SK-N-SH treated with all-trans-retinoic acid at 6 μM for 48 hours (cell line): ENCODE results near the gene CCL4.

ENCODE experiments used
- ATAC-seq: fragments of 200-7000 bp; cut with Tn5 transposase; 3 replicates; pipeline ENCODE4 v1.9.1; 2020; ENCODE audit warnings: mild to moderate bottlenecking, moderate library complexity
- BACH2 ChIP-seq: fragments of 250-450 bp; sonication (Bioruptor Pico); IDR thresholded peaks from 2 replicates; pipeline ENCODE4 v1.9.0; 2021; ENCODE audit warnings: mild to moderate bottlenecking, borderline replicate concordance
- CREB5 ChIP-seq: fragments of 250-450 bp; sonication (Bioruptor Pico); IDR thresholded peaks from 2 replicates; pipeline ENCODE4 v1.5.1; 2020; ENCODE audit warnings: low read depth, mild to moderate bottlenecking, moderate library complexity
- CSDC2 ChIP-seq: fragments of 250-450 bp; sonication (Bioruptor Pico); IDR thresholded peaks from 2 replicates; pipeline ENCODE4 v1.5.0; 2020; ENCODE audit warnings: mild to moderate bottlenecking, moderate library complexity
- ESRRG ChIP-seq: fragments of 250-450 bp; sonication (Bioruptor Pico); IDR thresholded peaks from 2 replicates; pipeline ENCODE4 v1.6.1; 2021; ENCODE audit warnings: mild to moderate bottlenecking
- ISL1 ChIP-seq: fragments of 250-450 bp; sonication (Bioruptor Pico); IDR thresholded peaks from 2 replicates; pipeline ENCODE4 v2.1.2; 2022; ENCODE audit warnings: mild to moderate bottlenecking, moderate library complexity
- OSR1 ChIP-seq: fragments of 250-450 bp; sonication (Bioruptor Pico); IDR thresholded peaks from 2 replicates; pipeline ENCODE4 v1.8.0; 2022; ENCODE audit warnings: moderate library complexity, mild to moderate bottlenecking, inconsistent platforms
- PATZ1 ChIP-seq: fragments of 250-450 bp; sonication (Bioruptor Pico); IDR thresholded peaks from 2 replicates; pipeline ENCODE4 v1.8.0; 2020; ENCODE audit warnings: mild to moderate bottlenecking, moderate library complexity, borderline replicate concordance
- POU6F1 ChIP-seq: fragments of 250-450 bp; sonication (Bioruptor Pico); IDR thresholded peaks from 2 replicates; pipeline ENCODE4 v1.8.0; 2021; ENCODE audit warnings: low read depth, mild to moderate bottlenecking, moderate library complexity, borderline replicate concordance
- RARB ChIP-seq: fragments of 250-450 bp; sonication (Bioruptor Pico); IDR thresholded peaks from 2 replicates; pipeline ENCODE4 v1.8.0; 2021; ENCODE audit warnings: mild to moderate bottlenecking, moderate library complexity
- TCF4 ChIP-seq: fragments of 250-450 bp; sonication (Bioruptor Pico); IDR thresholded peaks from 2 replicates; pipeline ENCODE4 v1.8.0; 2021; ENCODE audit warnings: mild to moderate bottlenecking, moderate library complexity, borderline replicate concordance
- TOX ChIP-seq: fragments of 250-450 bp; sonication (Bioruptor Pico); IDR thresholded peaks from 2 replicates; pipeline ENCODE4 v1.8.0; 2021; ENCODE audit warnings: mild to moderate bottlenecking, moderate library complexity, borderline replicate concordance
- TSHZ2 ChIP-seq: fragments of 250-450 bp; sonication (Bioruptor Pico); IDR thresholded peaks from 2 replicates; pipeline ENCODE4 v1.5.0; 2020; ENCODE audit warnings: mild to moderate bottlenecking, moderate library complexity
- ZC3H10 ChIP-seq: fragments of 250-450 bp; sonication (Bioruptor Pico); IDR thresholded peaks from 2 replicates; pipeline ENCODE4 v1.5.1; 2021; ENCODE audit warnings: mild to moderate bottlenecking, moderate library complexity
- ZFP3 ChIP-seq: fragments of 250-450 bp; sonication (Bioruptor Pico); IDR thresholded peaks from 2 replicates; pipeline ENCODE4 v1.5.0; 2020; ENCODE audit warnings: mild to moderate bottlenecking, moderate library complexity
- ZFP30 ChIP-seq: fragments of 450-650 bp; formaldehyde crosslinking; IDR thresholded peaks from 2 replicates; pipeline ENCODE4 v1.5.0; 2022; ENCODE audit warnings: mild to moderate bottlenecking, moderate library complexity
- ZNF565 ChIP-seq: fragments of 450-650 bp; formaldehyde crosslinking; conservative IDR thresholded peaks from 2 replicates; pipeline ENCODE4 v1.5.0; 2020; ENCODE audit warnings: low read depth, mild to moderate bottlenecking, moderate library complexity
- ZNF70 ChIP-seq: fragments of 450-650 bp; formaldehyde crosslinking; IDR thresholded peaks from 2 replicates; pipeline ENCODE4 v1.5.0; 2020; ENCODE audit warnings: mild to moderate bottlenecking, moderate library complexity
- ZNF8 ChIP-seq: fragments of 450-650 bp; formaldehyde crosslinking; IDR thresholded peaks from 2 replicates; pipeline ENCODE4 v1.5.0; 2020; ENCODE audit warnings: mild to moderate bottlenecking, moderate library complexity

CCL4 gene

GRCh38 chr17:36088670-36089338 is 14.8 kb upstream of the CCL4 start:
- no peak for TF ChIP-seq ZNF565 (CRISPR knock-in tag)
- TF ChIP-seq PATZ1 (CRISPR knock-in tag): no peak
- no peak for TF ChIP-seq CREB5 (CRISPR knock-in tag)
- TF ChIP-seq ISL1 (CRISPR knock-in tag): no peak
- TF ChIP-seq TSHZ2 (CRISPR knock-in tag): no peak
- TF ChIP-seq OSR1: no peak
- TF ChIP-seq ZFP30 (CRISPR knock-in tag): no peak
- TF ChIP-seq ZC3H10: no peak
- TF ChIP-seq POU6F1 (CRISPR knock-in tag): no peak
- no peak for TF ChIP-seq TCF4 (CRISPR knock-in tag)
- ATAC-seq: no peak

GRCh38 chr17:36089339-36089865 is 14.2 kb upstream of the CCL4 start:
- TF ChIP-seq ESRRG (no peak), ZFP3 (CRISPR knock-in tag) (no peak), BACH2 (CRISPR knock-in tag) (no peak), ZNF565 (CRISPR knock-in tag) (no peak), PATZ1 (CRISPR knock-in tag) (no peak), ZNF8 (no peak), RARB (CRISPR knock-in tag) (no peak), TCF4 (CRISPR knock-in tag) (no peak), CSDC2 (CRISPR knock-in tag) (no peak), ZFP30 (CRISPR knock-in tag) (no peak), TOX (no peak), ZNF70 (CRISPR knock-in tag) (no peak), OSR1 (no peak), ISL1 (CRISPR knock-in tag) (no peak)
- TF ChIP-seq, all 23 proteins: peak for 0
- no peak for ATAC-seq

GRCh38 chr17:36089888-36090836 is 13.5 kb upstream of the CCL4 start, which contains the start of gene CCL3:
TSS of gene CCL3 (minus strand) at chr17:36090143. CDS start at chr17:36090058, 85 bp downstream.
- TF ChIP-seq ESRRG: no peak
- no peak for TF ChIP-seq POU6F1 (CRISPR knock-in tag)
- TF ChIP-seq OSR1: no peak
- no peak for ATAC-seq
